ENCODE measurements around the gene HDAC9. TPM values are rescaled to one million over a fixed set of nuclear protein-coding genes. Genes with fewer than 3 reads are reported as not detected.

Gene HDAC9
- polyA plus RNA-seq, 1 of the 3 experiments (the other 2 are of a cell fraction): 11.6 TPM

DNA sequence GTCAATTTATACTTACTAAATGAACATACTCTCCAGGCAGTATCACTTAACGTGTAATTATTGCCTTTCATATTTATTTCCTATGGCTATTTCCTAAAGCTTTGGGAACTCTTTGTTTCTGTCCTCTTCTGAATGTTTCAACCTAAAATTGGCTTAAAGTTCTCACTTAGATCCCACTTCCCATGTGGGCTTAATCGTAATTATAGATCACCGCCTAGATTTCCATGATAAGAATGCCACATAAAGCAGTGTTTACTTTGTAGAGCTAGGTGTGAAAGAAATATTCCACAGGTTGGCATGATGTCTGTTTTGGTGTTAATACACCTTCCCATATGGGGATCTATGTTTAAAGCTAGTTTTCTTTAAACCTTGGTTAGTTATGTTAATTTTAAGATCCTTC, 1.5 kb downstream of the HDAC9 start:
- Histone ChIP-seq H3K36me3 (replicated peaks in 1 of 2; ENCODE audit: control insufficient read depth in 1 of 2, insufficient read depth in 2 of 2, low read length in 1 of 2) (peaks cover 0 to under 1% of the 10 kb centered on the region in 2 experiments), H3K9ac (peak overlapping the region; percentile 49), H3K27ac (ENCODE audit: low read depth in 2 of 2, low read length in 1 of 2) (peak overlapping the region; percentile 80 to 100; a peak in 3 of 4 replicates), H3K4me2 (peak overlapping the region; percentile 82), H4K20me1 (ENCODE audit: insufficient read depth) (no peaks in the 10 kb centered on the region), H3K79me2 (ENCODE audit: insufficient read depth) (peaks cover 24% of the 10 kb centered on the region), H3K4me3 (ENCODE audit: low read depth in 2 of 2, low read length in 1 of 2) (peak overlapping the region; percentile 63 to 67), H3K9me3 (no peaks in the 10 kb centered on the region), H2AFZ (ENCODE audit: low read depth) (no peak overlapping the region; the same call in 1 of the 2 replicates), H3K27me3 (ENCODE audit: insufficient read depth) (no peaks in the 10 kb centered on the region), H3K9me2 (no peaks in the 10 kb centered on the region), H3F3A (replicated peaks; ENCODE audit: insufficient read depth) (peaks cover 19% of the 10 kb centered on the region), H3K4me1 (ENCODE audit: control insufficient read depth in 1 of 2, insufficient read depth in 2 of 2, low read depth in 1 of 2, low read length in 1 of 2) (peaks cover 14 to 58% of the 10 kb centered on the region in 2 experiments; a peak in 3 of 4 replicates)
- 7% methylated on average over 3 of the region's 3 CpGs for WGBS (ENCODE audit: low lambda C conversion rate)
- DNase-seq: no peak
- ChIA-PET POLR2A (interaction anchor here (1.3 to 3.1 kb wide), 5 partner anchors 9 to 620 kb away, joined by 3 to 17 read pairs (median 8); partner anchors contain the start of gene TWIST1), CTCF (interaction anchor here (0.9 to 7.3 kb wide), 15 partner anchors 9 to 444 kb away, joined by 3 to 52 read pairs (median 7); no protein-coding TSS in a partner anchor)
- TF ChIP-seq RFX5 (IDR thresholded peaks at IDR 0.05; ENCODE audit: low read length): no peak
- TF ChIP-seq, protein P1, sequence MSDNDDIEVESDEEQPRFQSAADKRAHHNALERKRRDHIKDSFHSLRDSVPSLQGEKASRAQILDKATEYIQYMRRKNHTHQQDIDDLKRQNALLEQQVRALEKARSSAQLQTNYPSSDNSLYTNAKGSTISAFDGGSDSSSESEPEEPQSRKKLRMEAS (IDR thresholded peaks at IDR 0.05; ENCODE audit: low read depth): no peak
- TF ChIP-seq GATA2 (CRISPR knock-in tag; IDR thresholded peaks at IDR 0.05): peak; percentile 56

DNA sequence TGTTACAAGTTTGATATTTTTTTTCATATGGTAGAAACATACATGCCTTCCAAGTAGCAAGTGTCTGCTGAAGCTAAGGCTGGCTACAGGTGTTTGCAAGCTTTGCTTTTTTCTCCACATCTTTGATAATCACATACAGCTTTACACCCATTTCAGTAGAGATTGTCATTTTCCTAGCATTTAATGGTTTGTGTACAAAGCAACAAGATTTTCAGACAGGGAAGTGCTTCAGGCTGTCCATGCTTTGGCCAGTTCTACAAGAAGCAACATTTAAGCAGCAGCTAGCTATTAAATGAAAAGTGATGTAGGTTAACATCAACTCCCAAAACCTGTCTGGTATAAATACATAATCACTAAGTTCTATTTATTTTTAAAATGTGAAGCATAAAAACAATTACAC, 2.3 kb downstream of the HDAC9 start:
- peaks cover 14 to 58% of the 10 kb centered on the region in 2 experiments; a peak in 3 of 4 replicates for H3K4me1 ChIP-seq (ENCODE audit: control insufficient read depth in 1 of 2, insufficient read depth in 2 of 2, low read depth in 1 of 2, low read length in 1 of 2)
- H3K27ac ChIP-seq (ENCODE audit: low read depth in 2 of 2, low read length in 1 of 2): peak overlapping the region in 1 of 2 experiments; percentile 100; a peak in 2 of 4 replicates
- no peak overlapping the region for H2AFZ ChIP-seq (ENCODE audit: low read depth)
- H3K79me2 ChIP-seq (ENCODE audit: insufficient read depth): peaks cover 24% of the 10 kb centered on the region
- H3K9me3 ChIP-seq: no peaks in the 10 kb centered on the region
- ChIA-PET POLR2A (interaction anchor here (1.4 to 3.1 kb wide), 2 partner anchors 8 to 619 kb away, joined by 3 to 17 read pairs; partner anchors contain the start of gene TWIST1), CTCF (interaction anchor here (0.9 to 7.3 kb wide), 12 partner anchors 8 to 346 kb away, joined by 3 to 52 read pairs (median 4); no protein-coding TSS in a partner anchor)
- H3F3A ChIP-seq (replicated peaks; ENCODE audit: insufficient read depth): peaks cover 19% of the 10 kb centered on the region
- no peaks in the 10 kb centered on the region for H4K20me1 ChIP-seq (ENCODE audit: insufficient read depth)
- H3K9me2 ChIP-seq: no peaks in the 10 kb centered on the region
- peaks cover 0 to 5% of the 10 kb centered on the region in 2 experiments for H3K36me3 ChIP-seq (replicated peaks in 1 of 2; ENCODE audit: control insufficient read depth in 1 of 2, insufficient read depth in 2 of 2, low read length in 1 of 2)
- no peak for DNase-seq
- H3K27me3 ChIP-seq (ENCODE audit: insufficient read depth): no peaks in the 10 kb centered on the region
- H3K4me3 ChIP-seq (ENCODE audit: low read depth in 2 of 2, low read length in 1 of 2): peak overlapping the region; percentile 63 to 67
- no peak overlapping the region for H3K9ac ChIP-seq
- TF ChIP-seq SMC3 (IDR thresholded peaks at IDR 0.05; ENCODE audit: low read depth, low read length) (no peak), TEAD4 (IDR thresholded peaks at IDR 0.05; ENCODE audit: borderline replicate concordance, insufficient read depth) (no peak), YY1 (IDR thresholded peaks at IDR 0.05; ENCODE audit: low read depth) (no peak), RAD21 (IDR thresholded peaks at IDR 0.05; ENCODE audit: low read length) (no peak), RXRA (IDR thresholded peaks at IDR 0.05; ENCODE audit: borderline replicate concordance, low read depth) (no peak), EZH2phosphoT487 (IDR thresholded peaks at IDR 0.05; ENCODE audit: borderline replicate concordance, low read depth) (no peak), POLR2AphosphoS5 (IDR thresholded peaks at IDR 0.05; ENCODE audit: low read depth, low read length) (no peak), MXI1 (IDR thresholded peaks at IDR 0.05; ENCODE audit: low read depth, low read length) (no peak), RFX5 (IDR thresholded peaks at IDR 0.05; ENCODE audit: low read length) (no peak)
- TF ChIP-seq, protein P2, sequence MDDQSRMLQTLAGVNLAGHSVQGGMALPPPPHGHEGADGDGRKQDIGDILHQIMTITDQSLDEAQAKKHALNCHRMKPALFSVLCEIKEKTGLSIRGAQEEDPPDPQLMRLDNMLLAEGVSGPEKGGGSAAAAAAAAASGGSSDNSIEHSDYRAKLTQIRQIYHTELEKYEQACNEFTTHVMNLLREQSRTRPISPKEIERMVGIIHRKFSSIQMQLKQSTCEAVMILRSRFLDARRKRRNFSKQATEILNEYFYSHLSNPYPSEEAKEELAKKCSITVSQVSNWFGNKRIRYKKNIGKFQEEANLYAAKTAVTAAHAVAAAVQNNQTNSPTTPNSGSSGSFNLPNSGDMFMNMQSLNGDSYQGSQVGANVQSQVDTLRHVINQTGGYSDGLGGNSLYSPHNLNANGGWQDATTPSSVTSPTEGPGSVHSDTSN (IDR thresholded peaks at IDR 0.05): no peak
- TF ChIP-seq, protein P1 (IDR thresholded peaks at IDR 0.05; ENCODE audit: low read depth): no peak
- TF ChIP-seq, protein P3, sequence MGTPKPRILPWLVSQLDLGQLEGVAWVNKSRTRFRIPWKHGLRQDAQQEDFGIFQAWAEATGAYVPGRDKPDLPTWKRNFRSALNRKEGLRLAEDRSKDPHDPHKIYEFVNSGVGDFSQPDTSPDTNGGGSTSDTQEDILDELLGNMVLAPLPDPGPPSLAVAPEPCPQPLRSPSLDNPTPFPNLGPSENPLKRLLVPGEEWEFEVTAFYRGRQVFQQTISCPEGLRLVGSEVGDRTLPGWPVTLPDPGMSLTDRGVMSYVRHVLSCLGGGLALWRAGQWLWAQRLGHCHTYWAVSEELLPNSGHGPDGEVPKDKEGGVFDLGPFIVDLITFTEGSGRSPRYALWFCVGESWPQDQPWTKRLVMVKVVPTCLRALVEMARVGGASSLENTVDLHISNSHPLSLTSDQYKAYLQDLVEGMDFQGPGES (IDR thresholded peaks at IDR 0.05; ENCODE audit: low read depth, low read length): no peak
- TF ChIP-seq, protein P4, sequence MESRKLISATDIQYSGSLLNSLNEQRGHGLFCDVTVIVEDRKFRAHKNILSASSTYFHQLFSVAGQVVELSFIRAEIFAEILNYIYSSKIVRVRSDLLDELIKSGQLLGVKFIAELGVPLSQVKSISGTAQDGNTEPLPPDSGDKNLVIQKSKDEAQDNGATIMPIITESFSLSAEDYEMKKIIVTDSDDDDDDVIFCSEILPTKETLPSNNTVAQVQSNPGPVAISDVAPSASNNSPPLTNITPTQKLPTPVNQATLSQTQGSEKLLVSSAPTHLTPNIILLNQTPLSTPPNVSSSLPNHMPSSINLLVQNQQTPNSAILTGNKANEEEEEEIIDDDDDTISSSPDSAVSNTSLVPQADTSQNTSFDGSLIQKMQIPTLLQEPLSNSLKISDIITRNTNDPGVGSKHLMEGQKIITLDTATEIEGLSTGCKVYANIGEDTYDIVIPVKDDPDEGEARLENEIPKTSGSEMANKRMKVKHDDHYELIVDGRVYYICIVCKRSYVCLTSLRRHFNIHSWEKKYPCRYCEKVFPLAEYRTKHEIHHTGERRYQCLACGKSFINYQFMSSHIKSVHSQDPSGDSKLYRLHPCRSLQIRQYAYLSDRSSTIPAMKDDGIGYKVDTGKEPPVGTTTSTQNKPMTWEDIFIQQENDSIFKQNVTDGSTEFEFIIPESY (IDR thresholded peaks at IDR 0.05; ENCODE audit: borderline replicate concordance, low read depth): no peak
- TF ChIP-seq, protein P5, sequence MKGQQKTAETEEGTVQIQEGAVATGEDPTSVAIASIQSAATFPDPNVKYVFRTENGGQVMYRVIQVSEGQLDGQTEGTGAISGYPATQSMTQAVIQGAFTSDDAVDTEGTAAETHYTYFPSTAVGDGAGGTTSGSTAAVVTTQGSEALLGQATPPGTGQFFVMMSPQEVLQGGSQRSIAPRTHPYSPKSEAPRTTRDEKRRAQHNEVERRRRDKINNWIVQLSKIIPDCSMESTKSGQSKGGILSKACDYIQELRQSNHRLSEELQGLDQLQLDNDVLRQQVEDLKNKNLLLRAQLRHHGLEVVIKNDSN (IDR thresholded peaks at IDR 0.05; ENCODE audit: borderline replicate concordance, low read depth): no peak
- H3K4me2 ChIP-seq: peak overlapping the region; percentile 82

All from SK-N-SH (cell line).